ENCODE measurements around the gene SLC22A3. TPM values are rescaled to one million over a fixed set of nuclear protein-coding genes. Genes with fewer than 3 reads are reported as not detected.

Gene SLC22A3
- total and polyA plus RNA-seq, 3 donors from 2014 or later = 5.7 to 10.3 (median 6.9) TPM

GRCh38 chr6:160429620-160429895, 81.4 kb downstream of the SLC22A3 start:
- no peak overlapping the region for H3K4me3 ChIP-seq
- H3K27me3 ChIP-seq = no peaks in the 10 kb centered on the region
- H3K36me3 ChIP-seq (ENCODE audit: low read depth, missing control alignments) = no peaks in the 10 kb centered on the region
- 56 to 64% methylated on average over 4 of the region's 4 CpGs for WGBS, 2 donors
- intact Hi-C loops (cut with DNase I; ENCODE audit: low total_unique reads) = loop anchor here (10.0 kb wide), 1 partner anchor 75 kb away; no protein-coding TSS in a partner anchor
- peaks cover 58% of the 10 kb centered on the region for H3K4me1 ChIP-seq
- TF ChIP-seq CTCF (IDR thresholded peaks at IDR 0.05) (no peak), POLR2A (IDR thresholded peaks at IDR 0.05) (no peak)
- peak overlapping the region; percentile 61 to 87 for H3K27ac ChIP-seq
- DNase-seq = no peak
- H3K9me3 ChIP-seq = no peaks in the 10 kb centered on the region

DNA sequence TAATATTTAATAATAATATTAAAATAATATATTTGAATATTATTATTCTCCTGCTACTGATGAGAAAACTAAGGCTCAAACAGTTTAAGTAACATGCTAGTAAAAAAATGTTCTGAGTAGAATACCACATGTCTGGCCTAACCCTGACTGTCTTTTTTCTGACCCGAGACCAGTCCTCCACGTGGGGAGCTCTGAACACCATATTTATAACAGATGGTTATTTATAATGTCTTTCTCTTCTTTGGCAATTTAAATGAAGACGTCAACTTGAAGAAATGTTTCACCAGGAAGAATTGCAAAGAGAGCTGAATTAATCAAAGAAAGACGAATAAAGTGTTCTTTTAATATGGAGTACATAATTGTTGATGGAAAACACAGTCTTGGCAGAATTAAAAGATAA, 82.0 kb downstream of the SLC22A3 start:
- H3K27ac ChIP-seq = peak overlapping the region; percentile 61 to 87
- H3K36me3 ChIP-seq (ENCODE audit: low read depth, missing control alignments) = no peaks in the 10 kb centered on the region
- H3K4me3 ChIP-seq = no peak overlapping the region
- TF ChIP-seq POLR2A (IDR thresholded peaks at IDR 0.05) = no peak
- TF ChIP-seq CTCF (IDR thresholded peaks at IDR 0.05) = no peak
- no peaks in the 10 kb centered on the region for H3K9me3 ChIP-seq
- 23 to 28% methylated on average over 4 of the region's 4 CpGs for WGBS, 2 donors
- peak; percentile 32 for DNase-seq
- intact Hi-C loops (cut with DNase I; ENCODE audit: low total_unique reads) = no loop called here
- no peaks in the 10 kb centered on the region for H3K27me3 ChIP-seq
- peaks cover 58% of the 10 kb centered on the region for H3K4me1 ChIP-seq

DNA sequence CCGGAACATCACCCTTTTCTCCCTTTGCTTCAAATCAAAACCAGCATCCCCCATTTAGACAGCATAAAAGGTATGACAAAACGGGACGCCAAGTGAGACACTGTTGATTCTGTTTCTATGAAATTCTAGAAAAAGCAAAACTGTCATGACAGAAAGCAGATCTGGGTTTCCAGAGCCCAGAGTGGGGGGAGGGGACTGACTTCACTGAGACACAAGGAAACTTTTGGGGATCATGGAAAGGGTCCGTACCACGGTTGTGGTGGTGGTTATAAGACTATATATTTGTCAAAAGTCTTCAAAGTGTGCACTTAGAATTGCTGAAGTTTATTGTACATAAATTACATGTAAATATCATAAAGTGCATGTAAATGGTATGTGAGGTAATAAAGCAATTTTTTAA, 82.6 kb downstream of the SLC22A3 start:
- TF ChIP-seq POLR2A (IDR thresholded peaks at IDR 0.05) = no peak
- DNase-seq = peak; percentile 72
- H3K4me1 ChIP-seq = peaks cover 58% of the 10 kb centered on the region
- H3K36me3 ChIP-seq (ENCODE audit: low read depth, missing control alignments) = no peaks in the 10 kb centered on the region
- intact Hi-C loops (cut with DNase I; ENCODE audit: low total_unique reads) = no loop called here
- no peaks in the 10 kb centered on the region for H3K9me3 ChIP-seq
- no peak overlapping the region for H3K4me3 ChIP-seq
- H3K27me3 ChIP-seq = no peaks in the 10 kb centered on the region
- WGBS, 2 donors = 13 to 20% methylated on average over 5 of the region's 5 CpGs
- peak overlapping the region; percentile 61 to 87 for H3K27ac ChIP-seq

- H3K4me3 ChIP-seq = no peak overlapping the region
- intact Hi-C loops (cut with DNase I; ENCODE audit: low total_unique reads) = no loop called here
- 6 to 7% methylated on average over 8 of the region's 8 CpGs for WGBS, 2 donors
- H3K9me3 ChIP-seq = no peaks in the 10 kb centered on the region
- TF ChIP-seq POLR2A (IDR thresholded peaks at IDR 0.05) (no peak), CTCF (IDR thresholded peaks at IDR 0.05) (no peak)
- no peaks in the 10 kb centered on the region for H3K36me3 ChIP-seq (ENCODE audit: low read depth, missing control alignments)
- DNase-seq = peak; percentile 87
- H3K27ac ChIP-seq = peak overlapping the region; percentile 87 to 89
- H3K27me3 ChIP-seq = no peaks in the 10 kb centered on the region
- peaks cover 58% of the 10 kb centered on the region for H3K4me1 ChIP-seq
These were observed 83.0 kb downstream of the SLC22A3 start for GRCh38 chr6:160431226-160431625.

DNA sequence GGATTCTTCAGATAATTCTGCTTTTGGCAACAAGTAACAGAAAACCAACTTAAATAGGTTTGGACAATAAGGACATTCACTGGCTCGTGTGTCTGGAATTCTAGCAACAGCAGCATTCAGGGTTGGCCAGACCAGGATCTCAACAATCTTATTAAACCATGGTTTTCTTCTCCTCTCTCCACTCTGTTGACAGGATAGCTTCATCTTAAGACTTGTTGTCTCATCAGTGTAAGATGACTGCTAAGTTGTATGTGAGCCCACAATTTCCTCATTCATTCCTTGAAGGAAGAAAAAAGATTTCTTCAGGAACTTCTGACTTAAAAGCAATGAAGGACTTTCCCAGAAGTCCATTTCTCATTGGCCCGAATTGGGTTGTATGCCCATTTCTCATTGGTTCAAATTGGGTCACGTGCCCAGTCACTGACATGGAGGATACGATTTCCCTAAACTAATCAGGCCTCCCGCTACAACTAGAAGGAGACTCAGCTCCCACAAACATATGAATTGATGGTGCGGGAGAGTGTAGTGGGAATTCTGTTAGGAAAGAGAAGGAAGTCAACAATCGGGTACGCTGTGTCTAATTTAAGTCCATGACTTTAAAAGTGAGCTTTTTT, 83.7 kb downstream of the SLC22A3 start:
- Histone ChIP-seq H3K4me3 (peak overlapping the region in 1 of 2 donors; percentile 27), H3K27me3 (no peaks in the 10 kb centered on the region), H3K36me3 (ENCODE audit: low read depth, missing control alignments) (no peaks in the 10 kb centered on the region), H3K9me3 (no peaks in the 10 kb centered on the region), H3K4me1 (peaks cover 53% of the 10 kb centered on the region), H3K27ac (peak overlapping the region; percentile 87 to 89)
- intact Hi-C loops (cut with DNase I; ENCODE audit: low total_unique reads) = no loop called here
- peak; percentile 55 for DNase-seq
- WGBS, 2 donors = 45 to 51% methylated on average over 8 of the region's 8 CpGs
- no peak for TF ChIP-seq CTCF (IDR thresholded peaks at IDR 0.05)
- TF ChIP-seq POLR2A (IDR thresholded peaks at IDR 0.05) = no peak

Measured in testis (tissue), 3 donors.